Globus pallidus (tissue), 1 donor: ENCODE results near the gene FICD.

Experiments used
- DNase-seq: peaks from one replicate; pipeline ENCODE4 v3.0.0-alpha.2; 2015; ENCODE audit warnings: low spot score

The FICD gene

GRCh38 chr12:108502922-108503321, 12.2 kb upstream of the FICD start:
- DNase-seq: no peak

- DNase-seq: no peak
Measured at GRCh38 chr12:108505129-108505528, 9.9 kb upstream of the FICD start.

- no peak for DNase-seq
Measured at GRCh38 chr12:108507971-108508642, 7.0 kb upstream of the FICD start.

- DNase-seq: no peak
Measured at GRCh38 chr12:108509806-108510205, 5.3 kb upstream of the FICD start.

GRCh38 chr12:108510836-108511235, 4.2 kb upstream of the FICD start:
- DNase-seq: no peak

GRCh38 chr12:108511633-108512540, 3.2 kb upstream of the FICD start:
- peak; percentile 69 for DNase-seq

GRCh38 chr12:108514468-108514972, 557 bp upstream of the FICD start:
- DNase-seq: no peak

- no peak for DNase-seq
Measured at GRCh38 chr12:108515916-108516315, 839 bp downstream of the FICD start.

- no peak for DNase-seq
Measured at GRCh38 chr12:108516511-108517275, 1.6 kb downstream of the FICD start.

- no peak for DNase-seq
Measured at GRCh38 chr12:108517288-108518100, 2.4 kb downstream of the FICD start.

GRCh38 chr12:108518101-108518715, 3.1 kb downstream of the FICD start:
- no peak for DNase-seq

- no peak for DNase-seq
Measured at GRCh38 chr12:108518716-108519496, 3.8 kb downstream of the FICD start.

GRCh38 chr12:108519558-108519957, 4.5 kb downstream of the FICD start:
- no peak for DNase-seq

- peak; percentile 62 for DNase-seq
Measured at GRCh38 chr12:108523365-108523764, 8.3 kb downstream of the FICD start.

- no peak for DNase-seq
Measured at GRCh38 chr12:108525681-108526080, 10.6 kb downstream of the FICD start.

- DNase-seq: no peak
Measured at GRCh38 chr12:108526482-108527165, 11.5 kb downstream of the FICD start.

- no peak for DNase-seq
Measured at GRCh38 chr12:108527166-108527496, 12.1 kb downstream of the FICD start.

GRCh38 chr12:108530161-108530560, 15.1 kb downstream of the FICD start:
- DNase-seq: no peak

- DNase-seq: no peak
Measured at GRCh38 chr12:108531929-108532848, 17.1 kb downstream of the FICD start.
